LNCAP (cell line): ENCODE measurements around the gene NOS3.

Experiments used
- CTCF ChIP-seq: fragments of 450-650 bp; IDR thresholded peaks from 2 replicates; pipeline ENCODE4 v1.5.1; 2017; ENCODE audit warnings: mild to moderate bottlenecking

Gene NOS3

GRCh38 chr7:151051108-151051507, 60.3 kb downstream of the NOS3 start:
- TF ChIP-seq CTCF = no peak

GRCh38 chr7:151053096-151053495, 62.3 kb downstream of the NOS3 start:
- no peak for TF ChIP-seq CTCF

- no peak for TF ChIP-seq CTCF
These were observed 62.9 kb downstream of the NOS3 start for GRCh38 chr7:151053751-151054150.

GRCh38 chr7:151056283-151056665, 65.5 kb downstream of the NOS3 start:
- no peak for TF ChIP-seq CTCF

GRCh38 chr7:151056666-151057505, 66.1 kb downstream of the NOS3 start:
- no peak for TF ChIP-seq CTCF

GRCh38 chr7:151057506-151057988, 66.7 kb downstream of the NOS3 start, which contains the start of gene CDK5:
Gene CDK5 (minus strand): TSS chr7:151057897. CDS start chr7:151057848, 49 bp downstream.
- no peak for TF ChIP-seq CTCF

GRCh38 chr7:151057989-151058780, 67.4 kb downstream of the NOS3 start:
- no peak for TF ChIP-seq CTCF
